HepG2 (cell line): ENCODE data around the gene HRH3. TPM values are rescaled to one million over a fixed set of nuclear protein-coding genes. Genes with fewer than 3 reads are reported as not detected.

Experiments used
- ARNTL ChIP-seq: sonication (generic); formaldehyde crosslinking; IDR thresholded peaks from 2 replicates; pipeline ENCODE4 v1.4.0; 2020; ENCODE audit warnings: mild to moderate bottlenecking, missing genetic modification reagents
- ELF1 ChIP-seq: sonication (generic); formaldehyde crosslinking; IDR thresholded peaks from 2 replicates; pipeline ENCODE4 v1.4.0; 2020; ENCODE audit warnings: missing genetic modification reagents
- GATA4 ChIP-seq: sonication (generic); IDR thresholded peaks from 2 replicates; pipeline ENCODE4 v1.6.1; 2016; ENCODE audit warnings: antibody characterized with exemption, low read depth, borderline replicate concordance
- GZF1 ChIP-seq: sonication (generic); formaldehyde crosslinking; IDR thresholded peaks from 2 replicates; pipeline ENCODE4 v1.5.1; 2020; ENCODE audit warnings: mild to moderate bottlenecking, missing genetic modification reagents
- MIXL1 ChIP-seq: IDR thresholded peaks from 2 replicates; pipeline ENCODE4 v1.6.1; 2016
- RXRB ChIP-seq: IDR thresholded peaks from 2 replicates; pipeline ENCODE4 v1.6.1; 2016; ENCODE audit warnings: borderline replicate concordance, missing genetic modification reagents, missing compliant biosample characterization
- SOX5 ChIP-seq: IDR thresholded peaks from 2 replicates; pipeline ENCODE4 v1.6.1; 2016; ENCODE audit warnings: borderline replicate concordance
- TOPORS ChIP-seq: sonication (generic); formaldehyde crosslinking; IDR thresholded peaks from 2 replicates; pipeline ENCODE4 v1.8.0; 2023; ENCODE audit warnings: mild to moderate bottlenecking, missing genetic modification reagents
- WIZ ChIP-seq: sonication (generic); formaldehyde crosslinking; IDR thresholded peaks from 2 replicates; pipeline ENCODE4 v1.5.1; 2020; ENCODE audit warnings: mild to moderate bottlenecking, missing genetic modification reagents
- ZFP41 ChIP-seq: sonication (generic); formaldehyde crosslinking; IDR thresholded peaks from 2 replicates; pipeline ENCODE4 v1.4.0; 2020; ENCODE audit warnings: mild to moderate bottlenecking, missing genetic modification reagents, borderline replicate concordance
- ZMYM4 ChIP-seq: sonication (generic); formaldehyde crosslinking; IDR thresholded peaks from 2 replicates; pipeline ENCODE4 v1.8.1; 2023; ENCODE audit warnings: mild to moderate bottlenecking, missing genetic modification reagents
- ZNF207 ChIP-seq: fragments of 450-650 bp; IDR thresholded peaks from 2 replicates; pipeline ENCODE4 v1.6.1; 2016; ENCODE audit warnings: antibody characterized with exemption, borderline replicate concordance
- ZNF350 ChIP-seq: sonication (generic); formaldehyde crosslinking; IDR thresholded peaks from 2 replicates; pipeline ENCODE4 v1.4.0; 2020; ENCODE audit warnings: mild to moderate bottlenecking, low read depth, missing genetic modification reagents, borderline replicate concordance
- ZNF441 ChIP-seq: sonication (generic); formaldehyde crosslinking; IDR thresholded peaks from 2 replicates; pipeline ENCODE4 v1.7.0; 2021; ENCODE audit warnings: missing genetic modification reagents, borderline replicate concordance
- ZNF607 ChIP-seq: sonication (generic); formaldehyde crosslinking; IDR thresholded peaks from 2 replicates; pipeline ENCODE4 v1.5.1; 2020; ENCODE audit warnings: missing genetic modification reagents, mild to moderate bottlenecking, borderline replicate concordance
- ZSCAN21 ChIP-seq: sonication (generic); formaldehyde crosslinking; IDR thresholded peaks from 2 replicates; pipeline ENCODE4 v1.8.0; 2022; ENCODE audit warnings: mild to moderate bottlenecking, missing genetic modification reagents, moderate library complexity, borderline replicate concordance
- polyA plus RNA-seq, 8 experiments: library from polyadenylated mRNA; depleted of rRNA in 3 of 8; stranded (reverse) in 7 of 8; unstranded in 1 of 8; fragments of >200 nt; fragmentation: Illumina TruSeq in 4 of 8; extraction: Trizol in 4 of 8; gene quantifications; 2 replicates each; pipeline versions ENCODE4 v1.2.1 to v1.2.3, GENCODE V29; 2011 to 2016; ENCODE audit warnings: low read depth in 4 of 8, missing spikeins in 1 of 8, mixed read lengths in 1 of 8; ENCODE audit not compliant: insufficient read depth in 1 of 8
- total RNA-seq, 5 experiments: library from RNA; depleted of rRNA; stranded (reverse); fragments of >200 nt; fragmentation: Illumina TruSeq; extraction: Trizol; gene quantifications; 2 replicates each; pipeline ENCODE4 v1.2.3, GENCODE V29; 2016; ENCODE audit warnings: low read depth in 1 of 5
- TF ChIP-seq, protein P1 (sequence below): sonication (generic); formaldehyde crosslinking; IDR thresholded peaks from 2 replicates; pipeline ENCODE4 v1.5.0; 2020; ENCODE audit warnings: missing genetic modification reagents, mild to moderate bottlenecking, borderline replicate concordance
- TF ChIP-seq, protein P2 (sequence below): IDR thresholded peaks from 2 replicates; pipeline ENCODE4 v1.6.1; 2018; ENCODE audit warnings: missing genetic modification reagents, mild to moderate bottlenecking, missing compliant biosample characterization
- TF ChIP-seq, protein P3 (sequence below): IDR thresholded peaks from 2 replicates; pipeline ENCODE4 v1.6.1; 2018; ENCODE audit warnings: missing genetic modification reagents
- TF ChIP-seq, protein P4 (sequence below): sonication (generic); formaldehyde crosslinking; IDR thresholded peaks from 2 replicates; pipeline ENCODE4 v1.8.0; 2022; ENCODE audit warnings: mild to moderate bottlenecking, missing genetic modification reagents, borderline replicate concordance
- TF ChIP-seq, protein P5 (sequence below), 2 experiments: sonication (generic) in 1 of 2; formaldehyde crosslinking in 1 of 2; IDR thresholded peaks; 2 replicates each; pipeline versions ENCODE4 v1.4.0 to v1.6.1; 2018 to 2020; ENCODE audit warnings: missing genetic modification reagents in 2 of 2, borderline replicate concordance in 1 of 2, low read depth in 1 of 2, mild to moderate bottlenecking in 1 of 2, missing biosample characterization in 1 of 2

Gene HRH3
- total and polyA plus RNA-seq, 2 of the 13 experiments (the other 11 are each of a cell fraction or from before 2014, with no cell fraction given), result 0.18 TPM; not detected in 1

DNA sequence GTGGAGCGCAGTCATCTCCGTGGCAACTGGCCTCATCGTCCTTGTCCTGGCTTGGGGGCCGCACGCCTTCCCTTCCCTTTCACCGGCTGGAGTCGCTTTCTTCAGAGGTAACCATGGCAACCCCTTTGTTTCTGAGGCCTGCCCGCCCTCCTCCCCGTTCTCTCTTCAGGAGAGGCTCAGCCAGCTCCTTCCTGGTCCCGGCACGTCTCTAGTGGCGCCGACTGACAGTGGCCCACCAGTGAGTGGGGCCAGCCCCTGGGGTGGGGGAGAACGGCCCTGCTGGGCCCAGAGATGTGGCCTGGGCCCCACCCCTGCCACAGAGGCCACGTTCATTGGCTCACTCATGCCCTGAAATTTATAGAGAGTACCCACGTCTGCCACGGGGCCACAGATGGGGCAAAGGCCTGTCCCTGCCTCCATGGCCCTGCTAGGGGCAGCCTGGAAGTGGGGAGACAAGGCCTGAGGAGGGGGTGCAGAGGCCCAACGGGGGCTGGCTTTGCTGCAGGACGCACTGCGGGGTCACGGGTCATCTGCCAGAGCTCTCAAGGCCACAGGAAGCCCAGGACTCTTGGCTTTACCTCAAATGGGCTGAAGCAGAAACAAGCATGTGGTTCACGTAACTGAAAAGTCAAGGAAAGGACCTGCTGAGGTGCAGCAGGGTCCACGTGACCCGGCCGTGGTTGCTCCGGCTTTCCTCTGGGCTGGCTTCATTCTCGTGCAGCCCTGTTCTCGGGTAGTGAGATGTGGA, 16.9 kb upstream of the HRH3 start (continued):
- peak; percentile 57; the same call in 1 of the 2 replicates for TF ChIP-seq ZSCAN21 (CRISPR knock-in tag)
- no peak for TF ChIP-seq TOPORS (CRISPR knock-in tag)
- TF ChIP-seq GZF1 (CRISPR knock-in tag), result 0 out of 2 replicates have a peak, but pooled peaks have one; percentile 62
- 0 out of 2 replicates have a peak, but pooled peaks have one; percentile 6 for TF ChIP-seq ZNF441
- TF ChIP-seq ZNF607 (CRISPR knock-in tag), result peak; percentile 39; the same call in 1 of the 2 replicates
- peak; percentile 59 for TF ChIP-seq RXRB
- TF ChIP-seq ARNTL, result peak; percentile 78
- TF ChIP-seq, protein P1, sequence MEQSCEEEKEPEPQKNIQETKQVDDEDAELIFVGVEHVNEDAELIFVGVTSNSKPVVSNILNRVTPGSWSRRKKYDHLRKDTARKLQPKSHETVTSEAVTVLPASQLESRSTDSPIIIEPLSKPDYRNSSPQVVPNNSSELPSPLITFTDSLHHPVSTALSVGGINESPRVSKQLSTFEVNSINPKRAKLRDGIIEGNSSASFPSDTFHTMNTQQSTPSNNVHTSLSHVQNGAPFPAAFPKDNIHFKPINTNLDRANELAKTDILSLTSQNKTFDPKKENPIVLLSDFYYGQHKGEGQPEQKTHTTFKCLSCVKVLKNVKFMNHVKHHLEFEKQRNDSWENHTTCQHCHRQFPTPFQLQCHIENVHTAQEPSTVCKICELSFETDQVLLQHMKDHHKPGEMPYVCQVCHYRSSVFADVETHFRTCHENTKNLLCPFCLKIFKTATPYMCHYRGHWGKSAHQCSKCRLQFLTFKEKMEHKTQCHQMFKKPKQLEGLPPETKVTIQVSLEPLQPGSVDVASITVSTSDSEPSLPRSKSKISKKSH (CRISPR knock-in tag), result 0 out of 2 replicates have a peak, but pooled peaks have one; percentile 23
- TF ChIP-seq GATA4, result no peak
- TF ChIP-seq WIZ (CRISPR knock-in tag), result peak; percentile 14; the same call in 1 of the 2 replicates
- TF ChIP-seq, protein P2, sequence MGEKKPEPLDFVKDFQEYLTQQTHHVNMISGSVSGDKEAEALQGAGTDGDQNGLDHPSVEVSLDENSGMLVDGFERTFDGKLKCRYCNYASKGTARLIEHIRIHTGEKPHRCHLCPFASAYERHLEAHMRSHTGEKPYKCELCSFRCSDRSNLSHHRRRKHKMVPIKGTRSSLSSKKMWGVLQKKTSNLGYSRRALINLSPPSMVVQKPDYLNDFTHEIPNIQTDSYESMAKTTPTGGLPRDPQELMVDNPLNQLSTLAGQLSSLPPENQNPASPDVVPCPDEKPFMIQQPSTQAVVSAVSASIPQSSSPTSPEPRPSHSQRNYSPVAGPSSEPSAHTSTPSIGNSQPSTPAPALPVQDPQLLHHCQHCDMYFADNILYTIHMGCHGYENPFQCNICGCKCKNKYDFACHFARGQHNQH, result 0 out of 2 replicates have a peak, but pooled peaks have one; percentile 17
- TF ChIP-seq ZNF350 (CRISPR knock-in tag), result peak; percentile 70
- TF ChIP-seq, protein P3, sequence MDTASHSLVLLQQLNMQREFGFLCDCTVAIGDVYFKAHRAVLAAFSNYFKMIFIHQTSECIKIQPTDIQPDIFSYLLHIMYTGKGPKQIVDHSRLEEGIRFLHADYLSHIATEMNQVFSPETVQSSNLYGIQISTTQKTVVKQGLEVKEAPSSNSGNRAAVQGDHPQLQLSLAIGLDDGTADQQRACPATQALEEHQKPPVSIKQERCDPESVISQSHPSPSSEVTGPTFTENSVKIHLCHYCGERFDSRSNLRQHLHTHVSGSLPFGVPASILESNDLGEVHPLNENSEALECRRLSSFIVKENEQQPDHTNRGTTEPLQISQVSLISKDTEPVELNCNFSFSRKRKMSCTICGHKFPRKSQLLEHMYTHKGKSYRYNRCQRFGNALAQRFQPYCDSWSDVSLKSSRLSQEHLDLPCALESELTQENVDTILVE (CRISPR knock-in tag), result peak; percentile 10; the same call in 1 of the 2 replicates
- TF ChIP-seq, protein P4, sequence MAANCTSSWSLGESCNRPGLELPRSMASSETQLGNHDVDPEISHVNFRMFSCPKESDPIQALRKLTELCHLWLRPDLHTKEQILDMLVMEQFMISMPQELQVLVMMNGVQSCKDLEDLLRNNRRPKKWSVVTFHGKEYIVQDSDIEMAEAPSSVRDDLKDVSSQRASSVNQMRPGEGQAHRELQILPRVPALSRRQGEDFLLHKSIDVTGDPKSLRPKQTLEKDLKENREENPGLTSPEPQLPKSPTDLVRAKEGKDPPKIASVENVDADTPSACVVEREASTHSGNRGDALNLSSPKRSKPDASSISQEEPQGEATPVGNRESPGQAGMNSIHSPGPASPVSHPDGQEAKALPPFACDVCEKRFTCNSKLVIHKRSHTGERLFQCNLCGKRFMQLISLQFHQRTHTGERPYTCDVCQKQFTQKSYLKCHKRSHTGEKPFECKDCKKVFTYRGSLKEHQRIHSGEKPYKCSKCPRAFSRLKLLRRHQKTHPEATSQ, result no peak
- TF ChIP-seq ZFP41 (CRISPR knock-in tag), result 0 out of 2 replicates have a peak, but pooled peaks have one; percentile 27
- 0 out of 2 replicates have a peak, but pooled peaks have one; percentile 12 for TF ChIP-seq MIXL1 (CRISPR knock-in tag)
- 0 out of 2 replicates have a peak, but pooled peaks have one; percentile 24 for TF ChIP-seq ELF1 (CRISPR knock-in tag)
- TF ChIP-seq SOX5 (CRISPR knock-in tag), result 0 out of 2 replicates have a peak, but pooled peaks have one; percentile 8
- TF ChIP-seq ZMYM4 (CRISPR knock-in tag), result 0 out of 2 replicates have a peak, but pooled peaks have one; percentile 6
- TF ChIP-seq, protein P5, sequence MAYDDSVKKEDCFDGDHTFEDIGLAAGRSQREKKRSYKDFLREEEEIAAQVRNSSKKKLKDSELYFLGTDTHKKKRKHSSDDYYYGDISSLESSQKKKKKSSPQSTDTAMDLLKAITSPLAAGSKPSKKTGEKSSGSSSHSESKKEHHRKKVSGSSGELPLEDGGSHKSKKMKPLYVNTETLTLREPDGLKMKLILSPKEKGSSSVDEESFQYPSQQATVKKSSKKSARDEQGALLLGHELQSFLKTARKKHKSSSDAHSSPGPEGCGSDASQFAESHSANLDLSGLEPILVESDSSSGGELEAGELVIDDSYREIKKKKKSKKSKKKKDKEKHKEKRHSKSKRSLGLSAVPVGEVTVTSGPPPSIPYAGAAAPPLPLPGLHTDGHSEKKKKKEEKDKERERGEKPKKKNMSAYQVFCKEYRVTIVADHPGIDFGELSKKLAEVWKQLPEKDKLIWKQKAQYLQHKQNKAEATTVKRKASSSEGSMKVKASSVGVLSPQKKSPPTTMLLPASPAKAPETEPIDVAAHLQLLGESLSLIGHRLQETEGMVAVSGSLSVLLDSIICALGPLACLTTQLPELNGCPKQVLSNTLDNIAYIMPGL (CRISPR knock-in tag; IDR thresholded peaks at IDR 0.05; ENCODE audit: borderline replicate concordance in 1 of 2, low read depth in 1 of 2), result peak in 1 of 2 experiments; percentile 71; a peak in 1 of 4 replicates
- no peak for TF ChIP-seq ZNF207
